GM21381 (cell line): ENCODE results near the gene KRTAP11-1.

Experiments used
- ATAC-seq: cut with Tn5 transposase; IDR thresholded peaks from one replicate; pipeline ENCODE4 v1.9.1; 2021; ENCODE audit warnings: mild to moderate bottlenecking, moderate library complexity; ENCODE audit not compliant: unreplicated experiment

KRTAP11-1 gene

GRCh38 chr21:30881480-30881879 lies at the start of gene KRTAP11-1:
TSS of gene KRTAP11-1 (minus strand) at chr21:30881580. CDS start at chr21:30881524, 56 bp downstream.
- ATAC-seq = no peak

GRCh38 chr21:30924146-30924700 lies 42.8 kb upstream of the KRTAP11-1 start:
- ATAC-seq = no peak

GRCh38 chr21:30921129-30921528 lies 39.7 kb upstream of the KRTAP11-1 start:
- ATAC-seq = no peak

GRCh38 chr21:30917557-30917956 lies 36.2 kb upstream of the KRTAP11-1 start:
- ATAC-seq = no peak

GRCh38 chr21:30900881-30901280 lies 19.5 kb upstream of the KRTAP11-1 start:
- no peak for ATAC-seq

- ATAC-seq = no peak
Observed at GRCh38 chr21:30882866-30883597, 1.7 kb upstream of the KRTAP11-1 start.

GRCh38 chr21:30880914-30881313 lies 466 bp downstream of the KRTAP11-1 start:
- ATAC-seq = no peak

GRCh38 chr21:30874526-30874925 lies 6.9 kb downstream of the KRTAP11-1 start:
- ATAC-seq = no peak

GRCh38 chr21:30847627-30848500 lies 33.5 kb downstream of the KRTAP11-1 start:
- no peak for ATAC-seq

GRCh38 chr21:30842990-30843389 lies 38.4 kb downstream of the KRTAP11-1 start:
- ATAC-seq = no peak

GRCh38 chr21:30839304-30839703 lies 42.1 kb downstream of the KRTAP11-1 start:
- ATAC-seq = no peak

- no peak for ATAC-seq
Observed at GRCh38 chr21:30838536-30838935, 42.8 kb downstream of the KRTAP11-1 start.

- no peak for ATAC-seq
Observed at GRCh38 chr21:30831194-30831765, 50.1 kb downstream of the KRTAP11-1 start.
